NCI-H1048 (cell line): Measurements from ENCODE around the gene SMYD4.
"Not testable (repeated sequence)": the region's sequence is repeated elsewhere in the genome, so short reads cannot be mapped to it uniquely, and the experiment has no call there.

Source experiments
- DNase-seq: peaks from one replicate; lab custom pipeline; 2025; lab: John Stamatoyannopoulos, UW

SMYD4 gene

DNA sequence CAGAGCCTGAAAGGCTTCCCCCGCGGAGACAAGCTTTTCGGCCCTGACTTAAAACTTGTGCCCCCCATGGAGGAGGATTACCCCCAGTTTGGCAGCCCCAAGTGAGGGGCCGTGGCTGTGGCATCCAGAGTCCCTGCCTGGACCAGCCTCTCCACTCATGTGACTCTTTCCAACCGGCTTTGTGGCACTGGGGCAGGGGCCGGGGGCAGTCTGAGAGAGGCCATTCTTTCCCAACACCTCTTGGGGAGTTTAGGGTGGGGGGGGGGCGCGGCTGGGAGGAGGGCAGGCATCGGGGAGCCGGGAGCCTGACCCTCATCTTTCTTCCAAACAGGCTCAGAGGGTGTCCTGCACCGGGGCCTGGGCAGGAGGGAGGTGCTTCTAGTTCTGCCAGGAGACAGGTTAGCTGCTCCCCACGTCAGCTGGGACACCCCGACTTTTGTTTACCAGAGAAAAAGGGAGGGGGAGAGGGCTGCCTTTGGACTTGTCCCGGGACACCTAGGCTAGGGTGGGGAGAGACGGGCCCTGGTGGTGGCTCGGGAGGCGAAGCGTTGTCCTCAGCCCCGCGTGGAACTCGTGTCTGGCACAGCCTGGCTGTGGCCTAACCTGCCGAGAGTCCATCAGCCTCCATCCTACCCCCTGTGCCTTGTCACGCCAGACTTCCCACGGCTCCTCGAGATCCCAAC, 75.1 kb downstream of the SMYD4 start:
- no peak for DNase-seq

DNA sequence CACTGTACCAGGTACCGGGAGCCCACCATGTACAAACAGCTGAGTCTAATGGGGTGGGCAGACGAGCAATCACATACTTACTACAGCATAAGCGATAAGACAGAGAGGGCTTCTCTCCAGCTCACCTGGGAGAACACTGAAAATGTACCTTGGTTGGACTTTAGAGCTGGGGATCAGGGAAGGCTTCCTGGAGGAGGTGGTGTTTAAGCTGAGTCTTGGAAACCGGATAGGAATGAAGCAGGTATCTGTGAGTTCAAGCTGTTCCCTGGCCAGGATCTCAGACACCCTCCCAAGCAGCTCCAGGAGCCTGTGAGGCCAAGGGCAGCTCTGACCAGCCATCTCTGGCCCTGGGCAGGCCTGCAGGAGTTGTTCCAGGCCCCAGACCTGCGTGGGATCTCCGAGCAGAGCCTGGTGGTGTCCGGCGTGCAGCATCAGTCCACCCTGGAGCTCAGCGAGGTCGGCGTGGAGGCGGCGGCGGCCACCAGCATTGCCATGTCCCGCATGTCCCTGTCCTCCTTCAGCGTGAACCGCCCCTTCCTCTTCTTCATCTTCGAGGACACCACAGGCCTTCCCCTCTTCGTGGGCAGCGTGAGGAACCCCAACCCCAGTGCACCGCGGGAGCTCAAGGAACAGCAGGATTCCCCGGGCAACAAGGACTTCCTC, 75.8 kb downstream of the SMYD4 start:
- DNase-seq: no peak

DNA sequence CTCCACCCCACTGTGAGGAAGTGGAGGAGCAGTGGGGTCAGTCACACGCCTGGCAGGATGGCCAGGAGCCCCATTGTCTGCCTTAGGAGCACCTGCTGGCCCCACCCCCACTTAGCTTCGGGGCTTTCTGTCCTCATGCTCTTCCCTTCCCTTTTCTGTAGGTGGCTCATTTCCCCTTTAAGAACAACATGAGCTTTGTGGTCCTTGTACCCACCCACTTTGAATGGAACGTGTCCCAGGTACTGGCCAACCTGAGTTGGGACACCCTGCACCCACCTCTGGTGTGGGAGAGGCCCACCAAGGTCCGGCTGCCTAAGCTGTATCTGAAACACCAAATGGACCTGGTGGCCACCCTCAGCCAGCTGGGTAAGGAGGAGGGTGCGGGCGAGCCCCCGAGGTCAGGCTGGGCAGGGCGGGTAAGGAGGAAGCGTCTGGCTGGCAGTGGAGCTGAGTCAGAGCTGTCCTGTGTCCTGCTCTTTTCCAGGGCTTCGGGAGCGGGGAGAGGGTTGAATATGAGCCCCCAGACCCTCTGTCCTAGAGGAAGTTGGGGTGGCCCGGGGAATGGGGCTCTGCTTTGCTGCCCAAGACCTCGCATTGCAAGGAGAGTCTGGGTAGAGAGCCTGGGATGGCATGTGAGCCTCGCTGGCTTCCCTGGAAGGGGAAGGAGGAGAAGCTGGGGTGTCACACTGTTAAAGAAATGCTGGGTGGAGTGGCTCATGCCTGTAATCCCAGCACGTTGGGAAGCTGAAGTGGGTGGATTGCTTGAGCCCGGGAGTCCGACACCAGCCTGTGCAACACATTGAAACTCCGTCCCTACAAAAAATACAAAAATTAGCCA, 77.1 kb downstream of the SMYD4 start:
- no peak for DNase-seq

DNA sequence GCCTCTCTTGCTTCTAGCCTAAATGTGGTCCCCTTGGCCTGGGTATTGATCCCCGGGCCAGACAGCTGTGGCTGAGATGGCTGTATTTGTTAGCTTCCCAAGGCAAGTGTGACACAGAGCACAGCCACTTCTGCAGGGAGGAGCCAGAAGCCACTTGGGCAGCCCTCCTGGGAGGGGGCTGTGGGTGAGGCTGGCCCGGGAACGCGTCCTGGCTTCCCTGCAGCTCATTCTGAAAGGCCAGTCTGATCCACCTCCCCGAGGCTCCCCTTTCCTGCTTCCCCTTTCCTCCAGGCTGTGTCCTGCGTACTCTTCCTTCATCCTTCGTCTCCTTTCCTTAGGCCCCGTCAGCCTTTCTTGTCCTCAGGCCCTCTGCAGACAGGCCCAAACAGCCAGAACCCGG, 79.1 kb downstream of the SMYD4 start:
- DNase-seq: no peak

DNA sequence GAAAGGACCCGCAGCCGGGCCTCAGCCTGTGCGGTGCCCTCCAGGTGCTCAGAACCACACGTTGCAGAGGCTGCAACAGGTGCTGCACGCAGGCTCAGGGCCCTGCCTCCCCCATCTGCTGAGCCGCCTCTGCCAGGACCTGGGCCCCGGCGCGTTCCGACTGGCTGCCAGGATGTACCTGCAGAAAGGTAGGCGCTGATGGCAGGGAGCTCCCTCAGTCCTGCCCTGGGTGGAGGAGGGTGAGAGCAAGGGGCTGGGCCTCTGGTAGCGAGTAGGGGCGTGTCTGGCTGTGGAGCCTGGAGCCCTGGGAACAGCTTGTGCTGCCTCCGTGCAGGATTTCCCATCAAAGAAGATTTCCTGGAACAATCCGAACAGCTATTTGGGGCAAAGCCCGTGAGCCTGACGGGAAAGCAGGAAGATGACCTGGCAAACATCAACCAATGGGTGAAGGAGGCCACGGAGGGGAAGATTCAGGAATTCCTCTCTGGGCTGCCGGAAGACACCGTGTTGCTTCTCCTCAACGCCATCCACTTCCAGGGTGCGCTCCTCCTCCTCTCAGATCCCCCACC, 82.6 kb downstream of the SMYD4 start:
- DNase-seq: no peak

DNA sequence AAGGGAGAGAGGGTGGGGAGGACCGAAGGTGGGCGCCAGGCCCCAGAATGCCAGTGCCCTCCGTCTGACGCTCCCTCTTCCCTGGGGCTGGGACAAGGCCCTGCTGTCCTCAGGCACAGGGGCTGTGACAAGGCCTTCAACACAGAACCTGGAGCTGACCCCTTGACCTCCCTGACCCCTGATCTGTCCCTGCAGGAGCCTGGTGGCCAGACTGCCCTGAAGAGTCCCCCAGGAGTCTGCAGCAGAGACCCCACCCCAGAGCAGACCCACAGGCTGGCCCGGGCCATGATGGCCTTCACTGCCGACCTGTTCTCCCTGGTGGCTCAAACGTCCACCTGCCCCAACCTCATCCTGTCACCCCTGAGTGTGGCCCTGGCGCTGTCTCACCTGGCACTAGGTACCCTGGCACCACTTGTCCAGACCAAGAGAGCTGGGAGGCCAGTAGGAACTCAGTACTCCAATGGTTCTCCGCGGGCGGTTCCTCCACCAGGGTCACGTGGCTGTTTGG, 84.1 kb downstream of the SMYD4 start:
- no peak for DNase-seq

DNA sequence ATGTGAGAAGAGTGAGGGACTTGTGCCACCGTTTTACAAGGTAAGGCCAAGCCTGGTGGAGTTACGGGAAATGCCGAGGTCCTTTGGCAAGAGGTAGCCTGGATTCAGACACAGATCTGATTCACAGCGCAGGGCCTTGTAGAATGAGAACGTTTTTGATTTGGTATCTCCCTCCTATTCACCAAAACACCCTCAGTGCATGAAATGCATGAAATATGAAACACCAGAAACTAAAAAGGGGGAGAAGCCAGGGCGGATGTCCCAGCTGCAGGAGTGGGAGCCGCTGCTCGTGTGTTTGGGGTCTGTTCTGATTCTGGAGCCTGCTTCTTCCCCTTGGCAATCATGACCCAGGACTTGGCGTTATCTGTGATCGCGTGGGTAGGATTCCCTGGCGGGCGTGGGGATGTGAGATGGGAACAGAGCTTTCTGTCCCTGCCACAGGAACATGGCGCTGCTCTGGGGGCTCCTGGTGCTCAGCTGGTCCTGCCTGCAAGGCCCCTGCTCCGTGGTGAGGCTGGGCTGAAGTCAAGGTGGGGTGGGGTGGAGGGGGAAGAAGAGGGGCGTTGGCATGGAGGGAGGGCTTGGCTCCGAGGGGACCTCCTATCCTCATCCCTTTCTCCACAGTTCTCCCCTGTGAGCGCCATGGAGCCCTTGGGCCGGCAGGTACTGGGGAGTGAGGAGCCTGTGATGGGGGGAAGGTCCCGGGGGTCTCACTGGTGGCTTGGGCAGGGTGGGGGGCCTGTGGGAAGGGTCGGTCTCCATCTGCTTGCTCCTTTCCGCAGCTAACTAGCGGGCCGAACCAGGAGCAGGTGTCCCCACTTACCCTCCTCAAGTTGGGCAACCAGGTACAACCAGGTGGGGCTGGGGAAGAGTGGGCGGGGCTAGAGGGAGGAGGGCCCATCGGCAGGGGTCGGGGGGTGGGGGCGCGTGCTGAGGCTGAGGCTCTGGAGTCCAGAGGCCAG, 84.9 kb downstream of the SMYD4 start:
- no peak for DNase-seq

DNA sequence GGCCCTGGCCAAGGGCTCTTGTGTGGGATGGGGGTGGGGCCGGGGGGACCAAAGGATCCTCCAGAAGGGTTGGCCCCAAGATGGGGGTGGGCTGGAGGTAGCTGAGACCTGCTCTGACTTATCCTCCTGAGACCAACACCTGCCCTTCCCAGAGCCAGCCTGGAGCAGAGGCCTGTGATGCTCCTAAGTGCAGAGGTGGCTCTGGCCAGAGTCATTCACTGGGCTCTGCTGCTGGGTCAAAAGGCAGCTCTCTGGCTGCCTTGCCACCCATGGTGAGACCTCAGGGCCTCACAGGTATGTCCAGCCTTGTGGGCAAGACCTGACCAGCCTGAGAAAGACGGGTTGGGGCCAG, 86.6 kb downstream of the SMYD4 start:
- no peak for DNase-seq

DNA sequence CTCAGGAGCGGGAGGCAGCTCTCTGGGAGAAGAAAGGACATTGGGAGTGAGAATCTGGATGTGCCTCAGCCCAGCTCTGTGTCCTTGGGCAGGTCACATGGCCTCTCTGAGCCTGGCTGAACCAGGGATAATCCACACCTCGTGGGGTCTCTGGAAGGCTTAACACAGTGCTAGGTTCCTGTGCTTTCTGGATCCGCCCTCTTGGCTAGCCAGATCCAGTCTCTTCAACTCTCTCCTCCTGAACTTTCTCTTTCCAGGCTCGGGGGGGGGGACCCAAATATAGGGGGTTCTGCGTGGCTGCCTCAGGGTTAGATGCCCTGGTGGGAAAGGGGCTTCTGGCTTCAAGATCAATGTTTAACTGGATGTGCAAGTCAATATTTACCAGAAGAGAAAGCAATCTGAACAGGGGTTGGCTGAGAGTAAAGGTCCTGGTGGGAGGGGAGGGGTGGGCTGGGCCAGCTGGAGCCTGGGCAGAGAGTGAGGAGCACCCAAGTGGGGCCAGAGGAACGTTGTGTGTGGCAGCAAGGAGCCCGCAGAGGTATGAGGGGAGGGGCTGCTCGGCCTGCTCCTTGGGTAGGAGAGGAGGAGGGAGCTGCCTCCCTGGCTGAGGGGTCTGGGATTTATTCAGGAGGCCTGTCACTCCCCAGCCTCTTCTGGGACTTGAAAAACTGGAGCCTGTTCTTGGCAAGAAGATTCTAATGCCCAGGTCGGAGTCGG, 87.2 kb downstream of the SMYD4 start, which contains the start of gene SERPINF2:
Gene SERPINF2, plus strand, starts transcription at position 501 of the 717 bp plus-strand sequence. CDS start 2,125 bp downstream, outside the sequence.
- no peak for DNase-seq

DNA sequence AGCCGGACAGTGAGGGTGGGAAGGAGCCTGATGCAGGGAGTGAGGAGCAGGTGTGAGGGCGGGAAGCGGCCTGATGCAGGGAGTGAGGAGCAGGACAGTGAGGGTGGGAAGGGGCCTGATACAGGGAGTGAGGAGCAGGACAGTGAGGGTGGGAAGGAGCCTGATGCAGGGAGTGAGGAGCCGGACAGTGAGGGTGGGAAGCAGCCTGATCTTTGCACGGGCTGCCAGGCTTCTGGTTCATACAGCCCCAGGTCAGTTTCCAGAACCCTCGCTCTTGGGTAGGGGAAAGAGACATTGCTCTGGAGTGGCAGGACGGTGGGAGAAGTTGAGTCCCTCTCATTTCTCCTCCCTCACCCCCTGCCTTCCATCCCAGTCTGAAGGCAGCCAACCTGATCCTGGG, 87.8 kb downstream of the SMYD4 start:
- not testable (repeated sequence) for DNase-seq

DNA sequence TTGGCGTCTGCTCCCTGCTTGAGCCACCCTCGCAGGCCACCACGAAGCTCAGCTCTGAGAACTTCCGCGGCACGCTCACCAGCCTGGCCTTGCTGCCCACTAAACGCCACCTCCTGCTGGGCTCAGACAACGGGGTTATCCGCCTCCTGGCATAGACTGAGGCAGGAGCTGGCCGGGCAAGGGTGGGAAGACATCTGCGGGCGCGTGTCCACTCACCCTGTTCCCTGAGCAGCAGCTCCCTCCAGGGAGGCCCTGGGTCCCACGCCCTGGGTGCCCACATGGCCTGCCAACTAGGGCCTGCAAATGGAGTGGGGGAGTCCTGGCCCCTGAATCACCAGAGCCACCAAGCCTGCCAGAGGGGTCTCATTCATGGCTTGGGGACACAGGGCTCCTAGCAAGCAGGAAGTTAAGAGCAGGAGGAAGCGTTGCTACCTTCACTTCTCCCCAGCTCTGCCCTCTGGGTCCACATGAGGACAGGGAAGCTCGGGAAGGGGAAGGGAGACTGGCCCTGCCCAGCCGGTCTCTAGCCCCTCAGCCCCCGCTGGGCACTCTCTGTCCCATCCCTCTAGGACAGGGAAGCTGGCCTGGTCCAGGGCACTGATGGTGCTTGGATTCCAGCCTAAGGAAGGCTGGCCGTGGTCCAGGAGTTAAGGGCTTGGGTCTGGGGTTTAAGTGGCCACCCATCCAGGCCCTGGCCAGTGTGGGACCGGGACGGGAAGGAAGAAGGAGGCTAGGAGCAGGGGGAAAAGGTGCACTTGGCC, 92.0 kb downstream of the SMYD4 start:
- no peak for DNase-seq

DNA sequence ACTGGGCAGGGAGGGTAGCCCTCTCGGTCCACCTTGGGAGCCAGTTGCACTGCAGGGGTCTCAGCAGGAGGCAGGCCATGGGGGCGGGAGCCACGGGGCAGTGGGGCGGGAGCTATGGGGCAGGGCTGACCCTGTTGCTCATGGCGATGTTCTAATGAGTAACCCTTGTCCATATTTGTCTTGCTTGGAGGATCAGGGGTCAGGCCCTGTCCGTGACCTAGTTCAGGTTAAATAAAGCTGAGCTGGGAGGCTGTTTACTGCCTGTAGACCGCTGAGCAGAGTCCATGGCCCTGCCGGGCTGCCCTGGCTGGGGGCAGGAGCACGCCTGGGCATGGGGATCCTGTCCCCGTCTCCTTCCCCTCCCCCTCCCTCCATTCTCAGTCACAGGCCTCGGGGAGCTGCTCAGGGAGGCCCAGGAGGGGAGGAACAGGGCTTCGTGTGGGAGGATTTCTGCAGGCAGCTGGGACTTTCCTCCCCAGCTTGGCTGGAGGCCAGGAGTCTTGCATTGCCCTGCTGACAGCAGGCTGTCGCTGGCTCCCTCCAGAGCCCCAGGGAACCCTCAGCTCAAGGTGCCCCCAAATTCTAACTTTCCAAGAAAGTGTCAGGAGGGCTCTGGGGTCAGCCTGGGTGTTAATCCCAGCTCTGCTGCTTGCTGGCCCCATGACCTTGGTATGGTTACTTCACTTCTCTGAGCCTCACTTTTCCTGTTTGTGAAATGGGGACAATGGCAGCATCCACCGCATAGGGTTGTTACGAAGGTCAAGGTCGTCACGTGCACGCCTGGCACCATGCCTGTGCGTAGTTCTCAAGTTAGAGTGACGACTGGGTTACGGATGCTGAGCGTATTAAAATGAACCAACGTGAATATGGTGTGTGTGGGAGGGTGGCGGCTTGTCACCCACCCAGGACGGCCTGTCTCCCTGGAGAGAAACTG, 93.1 kb downstream of the SMYD4 start:
- DNase-seq: no peak

DNA sequence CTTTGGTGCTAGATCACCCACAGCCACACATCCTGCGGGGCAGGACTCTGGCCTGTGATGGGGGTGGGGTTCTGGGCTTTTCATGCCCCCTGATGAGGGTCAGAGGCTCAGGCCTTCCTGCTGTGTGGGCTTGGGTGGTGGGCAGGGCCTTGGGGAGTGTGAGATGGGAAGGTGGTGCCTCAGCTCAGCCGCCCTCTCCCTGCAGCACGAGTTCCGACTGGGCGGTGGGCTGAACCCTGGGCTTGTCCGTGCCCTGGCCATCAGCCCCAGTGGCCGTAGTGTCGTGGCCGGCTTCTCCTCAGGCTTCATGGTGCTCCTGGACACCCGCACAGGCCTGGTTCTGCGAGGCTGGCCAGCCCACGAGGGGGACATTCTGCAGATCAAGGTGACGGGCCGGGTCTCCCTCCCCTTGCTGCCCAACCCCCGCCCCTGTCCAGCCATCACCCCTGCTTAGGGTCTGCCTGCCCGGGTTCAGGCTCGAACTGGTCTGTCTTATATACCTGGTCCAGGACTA, 93.8 kb downstream of the SMYD4 start:
- no peak for DNase-seq

DNA sequence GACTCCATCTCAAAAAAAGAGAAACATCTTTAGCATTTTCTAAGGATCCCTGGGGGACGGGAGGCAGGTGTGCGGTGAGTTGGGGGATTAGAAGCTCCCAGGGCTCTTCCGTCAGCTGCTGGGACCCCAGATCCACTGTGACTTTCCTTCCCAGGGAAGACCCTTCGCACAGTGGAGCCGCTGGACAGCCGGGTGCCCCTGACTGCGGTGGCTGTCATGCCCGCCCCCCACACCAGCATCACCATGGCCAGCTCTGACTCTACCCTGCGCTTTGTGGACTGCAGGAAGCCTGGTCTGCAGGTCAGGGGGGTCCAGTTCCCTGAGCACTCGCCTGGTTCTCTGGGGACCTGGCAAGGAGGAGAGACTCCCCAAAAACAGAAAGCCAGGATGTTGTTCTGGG, 94.3 kb downstream of the SMYD4 start:
- no peak for DNase-seq

DNA sequence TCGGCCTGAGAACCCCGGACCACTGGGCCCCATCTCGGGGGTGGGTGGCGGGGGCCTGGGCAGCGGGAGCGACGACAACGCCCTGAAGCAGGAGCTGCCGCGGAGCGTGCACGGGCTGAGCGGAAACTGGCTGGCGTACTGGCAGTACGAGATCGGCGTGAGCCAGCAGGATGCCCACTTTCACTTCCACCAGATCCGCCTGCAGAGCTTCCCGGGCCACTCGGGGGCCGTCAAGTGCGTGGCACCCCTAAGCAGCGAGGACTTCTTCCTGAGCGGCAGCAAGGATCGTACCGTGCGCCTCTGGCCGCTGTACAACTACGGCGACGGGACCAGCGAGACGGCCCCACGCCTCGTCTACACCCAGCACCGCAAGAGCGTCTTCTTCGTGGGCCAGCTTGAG, 95.9 kb downstream of the SMYD4 start:
- no peak for DNase-seq

DNA sequence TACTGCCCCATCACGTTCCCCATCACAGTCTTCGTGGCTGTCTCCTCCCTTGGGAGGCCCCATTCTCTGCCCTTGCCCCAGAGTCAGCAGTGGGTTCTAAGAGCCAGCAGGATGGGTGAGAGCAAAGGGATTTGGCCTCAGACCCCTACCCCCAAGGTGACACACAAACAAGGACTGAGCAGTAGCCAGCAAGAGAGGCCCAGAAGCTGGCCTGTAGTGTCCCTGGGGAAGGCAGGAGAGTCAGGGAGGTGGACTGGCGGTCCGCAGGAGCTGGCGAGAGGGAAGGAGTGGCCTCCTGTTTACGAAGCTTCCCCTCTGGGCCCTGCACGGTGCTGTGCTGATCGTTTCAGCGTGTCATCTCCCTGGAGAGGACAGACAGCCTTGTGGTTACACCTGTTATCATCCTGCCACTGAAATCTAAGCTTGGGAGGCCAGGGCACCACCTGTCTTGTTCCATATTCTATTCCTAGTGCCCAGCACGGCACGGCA, 96.8 kb downstream of the SMYD4 start:
- DNase-seq: no peak

DNA sequence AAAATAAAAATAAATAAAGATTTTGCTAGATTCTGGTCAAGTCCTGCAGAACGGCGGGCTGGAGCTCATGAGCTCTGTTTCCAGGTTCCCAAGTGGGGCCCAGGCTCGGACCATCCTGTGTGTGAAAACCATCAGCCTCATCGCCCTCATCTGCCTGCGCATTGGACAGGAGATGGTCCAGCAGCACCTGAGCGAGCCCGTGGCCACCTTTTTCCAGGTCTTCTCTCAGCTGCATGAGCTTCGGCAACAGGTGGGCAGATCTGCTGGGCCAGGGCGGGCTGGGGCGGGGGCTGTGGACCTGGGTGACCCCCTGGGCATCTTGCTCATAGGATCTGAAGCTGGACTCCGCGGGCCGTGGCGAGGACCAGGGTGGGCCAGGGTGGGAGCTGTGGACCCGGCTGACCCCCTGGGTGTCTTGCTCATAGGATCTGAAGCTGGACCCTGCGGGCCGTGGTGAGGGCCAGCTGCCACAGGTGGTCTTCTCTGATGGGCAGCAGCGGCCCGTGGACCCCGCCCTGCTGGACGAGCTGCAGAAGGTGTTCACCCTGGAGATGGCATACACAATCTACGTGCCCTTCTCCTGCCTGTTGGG, 97.4 kb downstream of the SMYD4 start:
- no peak for DNase-seq

DNA sequence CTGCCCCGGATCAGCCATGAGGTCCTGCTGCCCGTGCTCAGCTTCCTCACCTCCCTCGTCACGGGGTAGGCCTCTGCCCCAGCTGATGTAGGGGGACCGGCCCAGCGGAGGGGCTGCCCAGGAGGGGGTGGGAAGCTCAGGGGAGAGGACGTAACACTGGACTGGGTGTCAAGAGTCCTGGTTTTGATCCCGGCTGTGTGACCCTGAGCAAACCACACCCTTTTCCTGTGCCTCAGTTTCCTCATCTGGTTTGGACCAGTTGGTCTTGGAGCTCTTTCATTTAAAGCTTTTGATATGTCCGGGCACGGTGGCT, 98.6 kb downstream of the SMYD4 start:
- no peak for DNase-seq
